ENCODE data around the gene KCNMA1.
A peak's percentile ranks its signal among the peaks of the same experiment; 100 is the strongest.

KCNMA1 gene

GRCh38 chr10:77564731-77565589 lies 72.6 kb downstream of the KCNMA1 start:
- TF ChIP-seq CTCF (IDR thresholded peaks at IDR 0.05; ENCODE audit: low read depth, low read length), result no peak
- peak overlapping the region; percentile 5; the same call in 1 of the 2 replicates for H3K4me3 ChIP-seq (ENCODE audit: low read depth, low read length)

- TF ChIP-seq CTCF (IDR thresholded peaks at IDR 0.05; ENCODE audit: low read depth, low read length), result no peak
- H3K4me3 ChIP-seq (ENCODE audit: low read depth, low read length), result no peak overlapping the region
Observed at GRCh38 chr10:77563638-77564270, 73.9 kb downstream of the KCNMA1 start.

GRCh38 chr10:77562742-77563141 lies 74.9 kb downstream of the KCNMA1 start:
- no peak for TF ChIP-seq CTCF (IDR thresholded peaks at IDR 0.05; ENCODE audit: low read depth, low read length)
- H3K4me3 ChIP-seq (ENCODE audit: low read depth, low read length), result no peak overlapping the region

GRCh38 chr10:77561991-77562390 lies 75.6 kb downstream of the KCNMA1 start:
- H3K4me3 ChIP-seq (ENCODE audit: low read depth, low read length), result no peak overlapping the region
- no peak for TF ChIP-seq CTCF (IDR thresholded peaks at IDR 0.05; ENCODE audit: low read depth, low read length)

GRCh38 chr10:77560471-77560870 lies 77.1 kb downstream of the KCNMA1 start:
- no peak for TF ChIP-seq CTCF (IDR thresholded peaks at IDR 0.05; ENCODE audit: low read depth, low read length)

GRCh38 chr10:77560052-77560451 lies 77.6 kb downstream of the KCNMA1 start:
- no peak overlapping the region for H3K4me3 ChIP-seq (ENCODE audit: low read depth, low read length)
- TF ChIP-seq CTCF (IDR thresholded peaks at IDR 0.05; ENCODE audit: low read depth, low read length), result no peak

More at GRCh38 chr10:77560471-77560870, 77.1 kb downstream of the KCNMA1 start:
- H3K4me3 ChIP-seq (ENCODE audit: low read depth, low read length), result no peak overlapping the region

- H3K4me3 ChIP-seq (ENCODE audit: low read depth, low read length), result no peak overlapping the region
- no peak for TF ChIP-seq CTCF (IDR thresholded peaks at IDR 0.05; ENCODE audit: low read depth, low read length)
Observed at GRCh38 chr10:77556990-77557601, 80.5 kb downstream of the KCNMA1 start.
